ENCODE results near the gene IRX5. TPM values are rescaled to one million over a fixed set of nuclear protein-coding genes. Genes with fewer than 3 reads are reported as not detected.
A peak's percentile ranks its signal among the peaks of the same experiment; 100 is the strongest.

The IRX5 gene
- total and polyA plus RNA-seq, 2 experiments from 2014 or later: 22.0 to 69.1 TPM

DNA sequence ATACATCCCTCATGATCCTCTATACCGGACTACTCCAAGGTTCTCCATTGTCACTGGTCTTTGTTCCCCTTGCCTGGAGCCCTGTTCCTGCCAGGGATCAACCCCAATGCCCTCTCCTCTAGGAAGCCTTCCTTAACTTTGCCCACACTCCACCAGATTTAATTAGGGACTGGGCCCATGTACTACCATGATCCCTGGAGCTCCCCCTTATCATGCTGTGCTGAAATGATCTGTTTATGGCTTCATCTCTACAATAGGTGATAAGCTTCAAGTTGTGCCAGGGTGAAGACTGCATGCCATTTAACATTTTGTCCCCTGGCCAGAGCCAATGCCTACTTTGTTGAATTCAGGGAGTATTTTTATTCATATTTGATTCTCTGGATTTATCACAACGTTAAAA, 17.9 kb upstream of the IRX5 start:
- Histone ChIP-seq H3K9me3 (ENCODE audit: low read depth) (no peaks in the 10 kb centered on the region), H3K4me3 (no peak overlapping the region), H3K27me3 (no peaks in the 10 kb centered on the region), H3K27ac (no peak overlapping the region), H3K4me1 (ENCODE audit: low read depth) (no peaks in the 10 kb centered on the region), H3K36me3 (peaks cover 5% of the 10 kb centered on the region)
- TF ChIP-seq, protein P1, sequence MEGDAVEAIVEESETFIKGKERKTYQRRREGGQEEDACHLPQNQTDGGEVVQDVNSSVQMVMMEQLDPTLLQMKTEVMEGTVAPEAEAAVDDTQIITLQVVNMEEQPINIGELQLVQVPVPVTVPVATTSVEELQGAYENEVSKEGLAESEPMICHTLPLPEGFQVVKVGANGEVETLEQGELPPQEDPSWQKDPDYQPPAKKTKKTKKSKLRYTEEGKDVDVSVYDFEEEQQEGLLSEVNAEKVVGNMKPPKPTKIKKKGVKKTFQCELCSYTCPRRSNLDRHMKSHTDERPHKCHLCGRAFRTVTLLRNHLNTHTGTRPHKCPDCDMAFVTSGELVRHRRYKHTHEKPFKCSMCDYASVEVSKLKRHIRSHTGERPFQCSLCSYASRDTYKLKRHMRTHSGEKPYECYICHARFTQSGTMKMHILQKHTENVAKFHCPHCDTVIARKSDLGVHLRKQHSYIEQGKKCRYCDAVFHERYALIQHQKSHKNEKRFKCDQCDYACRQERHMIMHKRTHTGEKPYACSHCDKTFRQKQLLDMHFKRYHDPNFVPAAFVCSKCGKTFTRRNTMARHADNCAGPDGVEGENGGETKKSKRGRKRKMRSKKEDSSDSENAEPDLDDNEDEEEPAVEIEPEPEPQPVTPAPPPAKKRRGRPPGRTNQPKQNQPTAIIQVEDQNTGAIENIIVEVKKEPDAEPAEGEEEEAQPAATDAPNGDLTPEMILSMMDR (IDR thresholded peaks at IDR 0.05; ENCODE audit: low read depth, low read length): no peak
- DNase-seq (ENCODE audit: low read depth in 1 of 2, low spot score in 1 of 2): no peak

DNA sequence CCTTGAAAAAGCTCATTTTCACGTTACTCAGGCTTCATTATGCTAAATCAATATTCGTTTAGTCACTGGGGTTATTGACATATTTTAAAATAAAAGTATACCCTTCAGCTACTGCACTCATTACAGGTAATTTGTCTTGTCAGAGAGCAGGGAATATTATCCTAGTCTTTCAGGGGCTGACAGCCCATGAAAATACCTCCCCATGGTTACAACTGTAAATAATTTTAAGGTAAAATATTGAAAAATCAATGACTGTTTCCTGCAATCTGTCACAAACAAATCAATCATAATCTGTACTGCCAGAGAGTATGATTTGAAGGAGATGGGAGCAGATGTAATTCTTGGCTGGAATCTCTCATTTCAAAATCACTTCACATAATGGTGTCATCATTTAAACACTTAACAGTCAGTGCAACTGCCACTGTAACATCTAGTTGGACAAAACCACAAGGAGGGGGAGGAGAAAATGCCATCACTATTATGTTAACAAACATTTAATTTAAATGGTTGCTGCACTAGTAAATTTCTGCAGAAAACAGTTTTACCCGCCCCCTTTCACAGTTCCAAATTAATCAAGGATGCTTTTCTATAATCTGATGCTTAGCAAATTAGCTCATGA, 9.3 kb upstream of the IRX5 start:
- peaks cover 35% of the 10 kb centered on the region for H3K4me1 ChIP-seq (ENCODE audit: low read depth)
- no peaks in the 10 kb centered on the region for H3K9me3 ChIP-seq (ENCODE audit: low read depth)
- no peak overlapping the region for H3K4me3 ChIP-seq
- DNase-seq (ENCODE audit: low read depth in 1 of 2, low spot score in 1 of 2): peak in 1 of 2 donors; percentile 17
- TF ChIP-seq, protein P1 (IDR thresholded peaks at IDR 0.05; ENCODE audit: low read depth, low read length): no peak
- H3K27ac ChIP-seq: no peak overlapping the region
- H3K27me3 ChIP-seq: no peaks in the 10 kb centered on the region
- H3K36me3 ChIP-seq: peaks cover 18% of the 10 kb centered on the region

DNA sequence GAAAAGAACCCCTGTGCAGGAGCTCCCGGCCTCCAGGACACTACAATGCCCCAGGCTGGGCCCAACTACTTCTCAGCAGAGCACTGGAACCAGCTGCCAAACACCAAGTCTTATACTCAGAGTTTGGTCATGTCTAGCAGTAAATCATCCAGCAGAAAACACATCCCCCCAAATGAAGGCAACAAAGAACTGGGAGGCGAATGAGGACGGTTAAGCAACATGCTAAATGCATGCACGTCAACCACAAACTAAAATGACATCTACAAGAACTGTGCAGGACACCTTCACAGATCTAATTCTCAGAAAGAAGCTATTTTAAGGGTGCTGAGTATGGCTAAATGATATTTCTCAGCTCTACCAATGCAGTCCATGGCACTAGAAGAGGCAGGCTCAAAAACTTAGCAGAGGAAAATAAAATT, 7.6 kb upstream of the IRX5 start:
- H3K4me1 ChIP-seq (ENCODE audit: low read depth): peaks cover 36% of the 10 kb centered on the region
- no peak overlapping the region for H3K4me3 ChIP-seq
- peaks cover 10% of the 10 kb centered on the region for H3K36me3 ChIP-seq

DNA sequence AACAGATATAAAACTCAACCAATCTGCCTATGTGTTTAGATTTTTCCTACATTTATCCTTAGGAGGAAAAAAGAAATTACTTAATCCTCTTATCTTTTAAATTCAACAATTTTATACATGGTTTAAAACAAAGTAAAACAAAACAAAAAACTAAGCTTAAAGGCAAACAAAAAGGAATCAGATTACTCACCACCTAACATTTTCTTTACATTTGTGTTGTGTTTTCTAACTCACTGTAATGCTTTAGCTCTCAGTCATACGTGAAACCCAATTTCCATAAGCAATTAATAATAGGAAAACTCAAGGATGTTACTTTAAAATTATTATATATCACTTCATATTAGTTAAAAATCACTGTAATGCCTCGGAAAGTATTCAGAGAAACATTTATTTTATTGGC, 6.7 kb upstream of the IRX5 start:
- Histone ChIP-seq H3K4me3 (no peak overlapping the region), H3K36me3 (peaks cover 2% of the 10 kb centered on the region), H3K4me1 (ENCODE audit: low read depth) (peaks cover 36% of the 10 kb centered on the region), H3K9me3 (ENCODE audit: low read depth) (no peaks in the 10 kb centered on the region), H3K27ac (no peak overlapping the region), H3K27me3 (no peaks in the 10 kb centered on the region)
- TF ChIP-seq, protein P1 (IDR thresholded peaks at IDR 0.05; ENCODE audit: low read depth, low read length): no peak
- no peak for DNase-seq (ENCODE audit: low read depth in 1 of 2, low spot score in 1 of 2)

More for the DNA sequence above, 7.6 kb upstream of the IRX5 start:
- no peak for DNase-seq (ENCODE audit: low read depth in 1 of 2, low spot score in 1 of 2)
- H3K27ac ChIP-seq: no peak overlapping the region
- no peaks in the 10 kb centered on the region for H3K27me3 ChIP-seq
- TF ChIP-seq, protein P1 (IDR thresholded peaks at IDR 0.05; ENCODE audit: low read depth, low read length): no peak
- H3K9me3 ChIP-seq (ENCODE audit: low read depth): no peaks in the 10 kb centered on the region

DNA sequence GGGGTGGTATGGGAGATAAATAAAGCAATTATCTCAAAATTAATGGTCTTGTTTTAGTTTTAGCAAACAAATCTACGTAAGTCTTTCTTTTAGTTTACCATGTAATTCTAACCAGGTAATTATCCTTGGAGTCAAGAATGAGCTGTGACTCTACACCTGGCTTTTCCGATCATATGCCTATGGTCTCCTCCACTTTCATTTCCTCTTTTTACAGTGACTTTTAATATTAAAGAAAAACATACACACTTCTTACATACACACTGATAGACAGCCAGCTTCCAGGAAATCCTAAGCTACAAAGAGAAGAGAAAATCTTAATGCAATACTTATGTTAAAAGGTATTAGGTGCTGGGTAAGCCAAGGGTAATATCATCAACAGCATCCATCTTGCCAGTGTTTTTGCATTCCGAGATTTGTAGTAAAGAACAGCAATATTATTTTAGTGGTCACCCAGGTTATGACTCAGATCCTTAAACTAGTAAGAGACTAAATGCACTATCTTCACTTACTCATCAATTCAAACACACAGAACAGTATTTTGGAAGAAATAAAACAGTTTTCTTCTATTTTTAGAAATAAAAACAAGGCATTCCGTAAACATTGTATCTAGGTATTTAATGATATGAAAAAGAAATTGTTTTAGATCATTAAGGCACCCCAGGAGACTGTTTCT, 4.4 kb upstream of the IRX5 start:
- Histone ChIP-seq H3K27me3 (no peaks in the 10 kb centered on the region), H3K9me3 (ENCODE audit: low read depth) (no peaks in the 10 kb centered on the region), H3K4me3 (peak overlapping the region; percentile 96), H3K27ac (no peak overlapping the region), H3K36me3 (no peaks in the 10 kb centered on the region), H3K4me1 (ENCODE audit: low read depth) (peaks cover 36% of the 10 kb centered on the region)
- TF ChIP-seq, protein P1 (IDR thresholded peaks at IDR 0.05; ENCODE audit: low read depth, low read length): no peak
- peak in 1 of 2 donors; percentile 24 for DNase-seq (ENCODE audit: low read depth in 1 of 2, low spot score in 1 of 2)

Data from cardiac muscle cell (in vitro differentiated cells and primary cell).